ENCODE data around the gene HLA-DOB. TPM values are rescaled to one million over a fixed set of nuclear protein-coding genes. Genes with fewer than 3 reads are reported as not detected.
A peak's percentile ranks its signal among the peaks of the same experiment; 100 is the strongest.

HLA-DOB gene
- total and polyA plus RNA-seq, 2 of the 13 experiments (the other 11 are each of a cell fraction or from before 2014, with no cell fraction given) = not detected

DNA sequence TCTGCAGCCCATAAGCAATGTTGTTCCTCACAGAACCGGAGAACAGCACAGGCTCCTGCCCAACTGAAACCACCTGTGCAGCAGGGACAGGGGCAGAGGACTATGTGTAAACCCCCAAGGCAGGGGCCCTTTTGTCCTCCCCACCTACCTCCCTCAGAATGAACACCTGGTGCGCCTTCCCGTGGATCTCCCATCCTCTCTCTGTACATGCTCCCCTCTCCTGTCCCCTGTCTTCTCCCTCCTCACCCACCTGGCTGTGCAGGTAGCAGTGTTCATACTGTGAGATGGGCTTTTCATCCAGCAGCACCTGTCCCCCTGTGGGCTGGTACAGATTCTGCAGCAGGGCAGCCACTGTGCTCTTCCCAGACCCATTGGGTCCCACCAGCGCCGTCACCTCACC is 13.2 kb upstream of the HLA-DOB start (continued):
- TF ChIP-seq, protein P1, sequence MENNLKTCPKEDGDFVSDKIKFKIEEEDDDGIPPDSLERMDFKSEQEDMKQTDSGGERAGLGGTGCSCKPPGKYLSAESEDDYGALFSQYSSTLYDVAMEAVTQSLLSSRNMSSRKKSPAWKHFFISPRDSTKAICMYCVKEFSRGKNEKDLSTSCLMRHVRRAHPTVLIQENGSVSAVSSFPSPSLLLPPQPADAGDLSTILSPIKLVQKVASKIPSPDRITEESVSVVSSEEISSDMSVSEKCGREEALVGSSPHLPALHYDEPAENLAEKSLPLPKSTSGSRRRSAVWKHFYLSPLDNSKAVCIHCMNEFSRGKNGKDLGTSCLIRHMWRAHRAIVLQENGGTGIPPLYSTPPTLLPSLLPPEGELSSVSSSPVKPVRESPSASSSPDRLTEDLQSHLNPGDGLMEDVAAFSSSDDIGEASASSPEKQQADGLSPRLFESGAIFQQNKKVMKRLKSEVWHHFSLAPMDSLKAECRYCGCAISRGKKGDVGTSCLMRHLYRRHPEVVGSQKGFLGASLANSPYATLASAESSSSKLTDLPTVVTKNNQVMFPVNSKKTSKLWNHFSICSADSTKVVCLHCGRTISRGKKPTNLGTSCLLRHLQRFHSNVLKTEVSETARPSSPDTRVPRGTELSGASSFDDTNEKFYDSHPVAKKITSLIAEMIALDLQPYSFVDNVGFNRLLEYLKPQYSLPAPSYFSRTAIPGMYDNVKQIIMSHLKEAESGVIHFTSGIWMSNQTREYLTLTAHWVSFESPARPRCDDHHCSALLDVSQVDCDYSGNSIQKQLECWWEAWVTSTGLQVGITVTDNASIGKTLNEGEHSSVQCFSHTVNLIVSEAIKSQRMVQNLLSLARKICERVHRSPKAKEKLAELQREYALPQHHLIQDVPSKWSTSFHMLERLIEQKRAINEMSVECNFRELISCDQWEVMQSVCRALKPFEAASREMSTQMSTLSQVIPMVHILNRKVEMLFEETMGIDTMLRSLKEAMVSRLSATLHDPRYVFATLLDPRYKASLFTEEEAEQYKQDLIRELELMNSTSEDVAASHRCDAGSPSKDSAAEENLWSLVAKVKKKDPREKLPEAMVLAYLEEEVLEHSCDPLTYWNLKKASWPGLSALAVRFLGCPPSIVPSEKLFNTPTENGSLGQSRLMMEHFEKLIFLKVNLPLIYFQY (CRISPR knock-in tag; IDR thresholded peaks at IDR 0.05; ENCODE audit: borderline replicate concordance) = no peak
- TF ChIP-seq ZNF7 (CRISPR knock-in tag; IDR thresholded peaks at IDR 0.05) (no peak), THYN1 (CRISPR knock-in tag; IDR thresholded peaks at IDR 0.05; ENCODE audit: borderline replicate concordance, low read depth) (no peak)

DNA sequence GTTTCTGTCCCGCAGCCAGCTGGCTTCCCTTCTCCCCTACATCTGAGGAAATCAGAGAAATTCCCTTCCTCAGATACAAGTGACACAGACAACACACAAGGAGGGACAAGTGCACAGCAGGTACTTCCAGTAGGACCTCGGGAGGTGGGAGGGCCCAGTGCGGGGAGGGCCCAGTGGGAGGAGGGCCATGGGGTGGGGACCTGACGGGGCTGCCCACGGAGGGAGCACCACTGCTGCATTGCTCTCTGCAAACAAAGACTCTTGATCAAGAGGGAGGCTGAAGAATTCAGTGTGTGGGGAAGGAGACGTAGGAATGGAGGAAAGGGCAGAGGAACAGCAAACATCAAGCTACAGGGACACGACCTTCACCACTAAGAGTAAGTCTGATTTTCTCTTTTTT is 12.7 kb upstream of the HLA-DOB start:
- TF ChIP-seq, protein P2, sequence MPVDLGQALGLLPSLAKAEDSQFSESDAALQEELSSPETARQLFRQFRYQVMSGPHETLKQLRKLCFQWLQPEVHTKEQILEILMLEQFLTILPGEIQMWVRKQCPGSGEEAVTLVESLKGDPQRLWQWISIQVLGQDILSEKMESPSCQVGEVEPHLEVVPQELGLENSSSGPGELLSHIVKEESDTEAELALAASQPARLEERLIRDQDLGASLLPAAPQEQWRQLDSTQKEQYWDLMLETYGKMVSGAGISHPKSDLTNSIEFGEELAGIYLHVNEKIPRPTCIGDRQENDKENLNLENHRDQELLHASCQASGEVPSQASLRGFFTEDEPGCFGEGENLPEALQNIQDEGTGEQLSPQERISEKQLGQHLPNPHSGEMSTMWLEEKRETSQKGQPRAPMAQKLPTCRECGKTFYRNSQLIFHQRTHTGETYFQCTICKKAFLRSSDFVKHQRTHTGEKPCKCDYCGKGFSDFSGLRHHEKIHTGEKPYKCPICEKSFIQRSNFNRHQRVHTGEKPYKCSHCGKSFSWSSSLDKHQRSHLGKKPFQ (CRISPR knock-in tag; IDR thresholded peaks at IDR 0.05; ENCODE audit: insufficient replicate concordance) = no peak
- TF ChIP-seq ZNF354B (CRISPR knock-in tag; IDR thresholded peaks at IDR 0.05) = no peak
- TF ChIP-seq ZNF263 (CRISPR knock-in tag; IDR thresholded peaks at IDR 0.05) = peak; percentile 88
- H3K9me3 ChIP-seq (ENCODE audit: low read length) = no peaks in the 10 kb centered on the region
- no TSS peak for BruUV-seq (replicated peaks)
- H3K4me1 ChIP-seq (ENCODE audit: insufficient read depth, low read length) = no peaks in the 10 kb centered on the region
- ATAC-seq (no peak; the same call in 2 of the 3 replicates), DNase-seq (ENCODE audit: low spot score) (no peak), FAIRE-seq (no peak)
- H2AFZ ChIP-seq (ENCODE audit: low read length) = no peak overlapping the region
- H3K36me3 ChIP-seq (replicated peaks in 1 of 2; ENCODE audit: control insufficient read depth in 1 of 2, insufficient read depth in 2 of 2, low read length in 2 of 2) = peaks cover 11 to 26% of the 10 kb centered on the region in 2 experiments; a peak in 4 of 5 replicates
- H3K27me3 ChIP-seq (ENCODE audit: control insufficient read depth in 1 of 2, insufficient read depth in 2 of 2, low read length in 2 of 2) = no peaks in the 10 kb centered on the region
- no peaks in the 10 kb centered on the region for H3K79me2 ChIP-seq (ENCODE audit: insufficient read depth, low read length)
- CTCF ChIA-PET (ENCODE audit: low intra/inter-chr PET ratio, low total read pairs) = no interaction called here
- no peaks in the 10 kb centered on the region for H4K20me1 ChIP-seq (ENCODE audit: insufficient read depth, low read length)
- H3K4me2 ChIP-seq (ENCODE audit: low read depth, low read length) = no peak overlapping the region
- intact Hi-C loops (cut with micrococcal nuclease; ENCODE audit: unreplicated experiment) (no loop called here), in situ Hi-C loops (cut with HindIII; ENCODE audit: extremely low pct_ligation_motif_present, low pct_unique_long_range_greater_than_20kb) (no loop called here)
- no peak overlapping the region for H3K4me3 ChIP-seq (replicated peaks in 1 of 3; ENCODE audit: insufficient read depth in 1 of 3, low read depth in 2 of 3, low read length in 3 of 3)
- POLR2A ChIA-PET = interaction anchor here (1.2 kb wide), 1 partner anchor 9 kb away, joined by 3 read pairs; the partner anchor contains the start of gene TAP2
- 78% methylated on average over 7 of the region's 7 CpGs for WGBS (ENCODE audit: low lambda C conversion rate)
- H3K27ac ChIP-seq (ENCODE audit: extremely low read length, insufficient read depth, low read length) = no peak overlapping the region
- H3K9ac ChIP-seq (ENCODE audit: insufficient read depth, low read depth, low read length) = no peak overlapping the region

Measured in HepG2 (cell line).